Measurements from ENCODE around the gene CPEB4.

- TF ChIP-seq POLR2AphosphoS5 (IDR thresholded peaks at IDR 0.05; ENCODE audit: borderline replicate concordance, low read depth, low read length) (no peak), EZH2 (IDR thresholded peaks at IDR 0.05) (no peak), FOXP2 (optimal IDR thresholded peaks at IDR 0.05; ENCODE audit: control extremely low read depth, extremely low read length, insufficient read depth) (no peak)
These were observed 28.6 kb upstream of the CPEB4 start for GRCh38 chr5:173859408-173860159.
